GM19099 (cell line): ENCODE data around the gene AGMO.

Source experiments
- POLR2A ChIP-seq: IDR thresholded peaks from 3 replicates; pipeline ENCODE4 v1.6.1; 2011; ENCODE audit warnings: low read depth; ENCODE audit not compliant: insufficient read length; ENCODE audit errors: extremely low read depth

AGMO gene

DNA sequence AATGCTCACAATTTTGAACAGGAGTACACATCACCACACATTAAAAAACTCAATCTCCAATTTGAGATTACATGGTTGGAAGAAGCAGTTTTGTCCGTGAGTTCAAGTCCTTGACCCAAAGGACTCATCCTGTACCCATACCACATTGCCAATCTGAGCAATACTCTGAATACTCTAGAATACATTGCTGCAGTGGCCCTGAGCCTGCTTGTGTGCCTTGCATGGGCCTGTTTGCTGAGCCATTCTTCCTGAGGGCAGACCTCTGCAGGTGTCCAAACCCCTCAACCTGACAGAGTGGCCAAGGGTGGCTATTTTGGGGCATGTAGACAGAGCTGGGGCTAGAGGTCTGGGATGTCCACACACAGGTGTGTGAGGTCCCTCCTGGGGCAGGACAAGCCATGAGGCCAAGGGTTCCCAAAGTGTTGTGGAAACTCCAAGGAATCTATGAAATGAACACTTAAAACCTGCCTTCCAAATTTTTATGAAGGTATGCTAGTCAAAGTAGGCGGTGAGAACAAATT, 15.5 kb downstream of the AGMO start:
- TF ChIP-seq POLR2A, result no peak

DNA sequence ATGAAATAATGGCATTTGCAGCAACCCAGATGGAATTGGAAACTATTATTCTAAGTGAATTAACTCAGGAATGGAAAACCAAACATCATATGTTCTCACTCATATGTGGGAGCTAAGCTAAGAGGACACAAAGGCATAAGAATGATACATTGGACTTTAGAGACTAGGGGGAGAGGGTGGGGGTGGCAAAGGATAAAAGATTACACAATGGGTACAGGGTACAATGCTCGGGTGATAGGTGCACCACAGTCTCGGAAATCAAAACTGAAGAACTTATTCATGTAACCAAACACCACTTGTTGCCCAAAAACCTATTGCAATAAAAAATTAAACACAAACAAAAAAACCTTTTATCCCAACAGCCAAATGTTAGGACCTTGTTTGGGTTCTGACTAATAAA, 17.8 kb downstream of the AGMO start:
- TF ChIP-seq POLR2A, result no peak

DNA sequence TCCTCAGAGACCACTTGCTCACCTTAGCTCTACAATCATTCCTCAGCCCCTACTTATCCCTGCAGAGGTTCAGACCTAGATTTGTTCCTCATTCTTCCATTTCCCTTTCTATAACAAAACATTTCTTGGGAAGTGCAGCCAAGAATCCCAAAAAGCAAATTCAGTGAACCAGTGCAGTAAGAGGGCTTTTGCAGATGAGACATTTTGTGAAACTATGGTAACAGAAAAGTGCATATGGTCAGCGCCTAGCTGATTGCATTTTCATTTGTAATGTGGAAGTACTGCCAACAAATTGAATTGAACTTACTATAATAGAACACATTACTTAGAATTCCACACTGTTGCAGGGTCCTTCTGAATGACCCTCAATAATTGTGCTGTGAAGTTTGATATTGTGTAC, 18.6 kb downstream of the AGMO start:
- TF ChIP-seq POLR2A, result no peak

DNA sequence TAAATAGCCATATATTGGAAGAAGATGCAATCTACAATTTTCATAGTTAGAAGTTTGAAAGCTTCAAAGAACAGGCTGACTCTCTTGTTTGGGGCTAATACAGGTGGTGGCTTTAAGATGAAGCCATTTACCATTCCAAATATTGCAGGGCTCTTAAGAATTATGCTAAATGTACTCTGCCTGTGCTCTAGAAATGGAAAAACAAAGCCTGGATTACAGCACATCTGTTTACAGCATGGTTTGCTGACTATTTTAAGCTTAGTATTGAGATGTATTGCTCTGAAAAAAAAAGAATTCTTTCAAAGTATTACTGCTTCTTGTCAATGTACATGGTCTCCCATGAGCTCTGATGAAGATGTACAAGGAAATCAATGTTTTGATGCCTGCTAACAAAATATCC, 34.2 kb downstream of the AGMO start:
- TF ChIP-seq POLR2A, result no peak

DNA sequence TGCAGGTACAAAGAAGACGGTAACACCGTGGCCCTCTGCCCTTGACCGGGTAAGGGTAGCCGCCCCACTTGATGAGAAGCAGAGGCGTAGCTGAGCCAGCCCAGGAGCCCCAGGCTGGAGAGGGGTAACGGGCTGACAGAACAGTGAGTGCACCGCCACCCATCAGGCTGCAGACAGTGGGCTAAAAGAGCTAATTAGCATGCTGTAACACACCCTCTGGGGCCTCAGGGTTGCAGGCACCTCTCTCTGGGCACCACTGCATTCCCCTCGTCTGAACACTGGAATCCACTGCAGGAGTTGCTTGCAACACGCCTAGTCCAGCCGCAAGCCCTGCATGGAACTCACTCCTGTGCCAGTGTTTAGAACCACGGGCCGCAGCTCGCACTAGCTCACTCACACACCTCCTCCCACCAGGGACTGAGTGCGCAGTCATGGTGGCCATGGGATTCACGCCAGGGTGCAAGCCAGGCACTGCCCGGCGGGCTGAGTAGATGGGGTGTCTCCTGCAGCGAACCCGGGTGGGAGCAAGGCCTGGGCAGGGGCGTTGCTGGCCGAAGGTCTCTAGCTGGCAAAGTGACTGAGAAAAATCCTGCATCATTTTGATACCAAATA, 36.1 kb downstream of the AGMO start:
- TF ChIP-seq POLR2A, result no peak

DNA sequence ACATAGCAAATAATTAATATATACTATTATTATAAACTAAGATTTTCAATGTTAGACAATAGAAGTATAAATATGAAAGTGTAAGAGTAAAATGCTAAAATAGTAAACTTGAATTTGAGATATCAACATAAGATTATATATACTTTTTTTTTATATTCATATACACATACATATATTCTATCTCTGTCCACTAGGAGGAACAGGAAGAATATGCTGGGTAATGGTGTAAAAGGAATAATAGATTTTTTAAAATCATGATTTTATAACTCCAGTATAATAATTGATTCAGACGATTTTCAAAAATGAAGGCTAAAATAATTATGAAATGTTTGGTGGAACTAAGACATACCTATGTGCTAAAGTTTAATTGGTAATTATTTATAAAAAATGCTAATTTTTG, 37.7 kb downstream of the AGMO start:
- no peak for TF ChIP-seq POLR2A

DNA sequence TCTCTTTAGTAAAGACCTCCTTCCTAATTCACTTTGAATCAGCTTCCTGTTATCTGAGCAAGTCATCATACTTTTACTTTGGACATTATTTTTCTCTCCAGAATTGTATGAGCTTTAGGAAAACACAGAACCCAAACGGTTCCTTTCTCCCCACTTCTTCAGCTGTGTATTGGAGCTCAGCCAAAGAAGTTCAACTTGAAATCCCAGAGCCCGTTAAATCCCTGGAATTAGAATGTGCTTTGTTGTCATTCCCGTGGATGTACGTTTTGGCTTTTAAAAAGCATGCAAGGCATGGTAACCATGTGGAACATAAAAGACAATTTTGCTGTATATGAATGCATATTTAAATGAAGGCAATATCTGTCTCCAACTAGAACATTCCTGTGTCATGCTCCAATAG, 46.6 kb downstream of the AGMO start:
- no peak for TF ChIP-seq POLR2A

DNA sequence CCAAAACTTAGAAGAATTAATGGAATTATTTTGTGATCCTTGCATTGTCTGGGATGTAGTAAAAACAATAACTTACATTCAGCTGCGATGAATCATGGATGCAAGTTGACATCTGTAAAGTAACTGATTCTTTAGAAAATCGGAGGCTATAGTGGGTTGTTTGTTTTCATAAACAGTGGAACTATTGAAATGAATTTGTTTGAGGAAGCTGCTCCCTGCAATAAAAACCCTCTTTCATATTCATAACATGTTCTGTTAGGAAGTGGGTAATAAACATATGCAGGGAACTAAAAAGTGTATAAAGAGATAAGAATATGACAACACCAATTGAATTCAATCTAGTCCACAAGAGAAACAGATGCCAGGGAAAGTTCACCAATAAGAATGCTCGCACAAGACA, 53.6 kb downstream of the AGMO start:
- no peak for TF ChIP-seq POLR2A

DNA sequence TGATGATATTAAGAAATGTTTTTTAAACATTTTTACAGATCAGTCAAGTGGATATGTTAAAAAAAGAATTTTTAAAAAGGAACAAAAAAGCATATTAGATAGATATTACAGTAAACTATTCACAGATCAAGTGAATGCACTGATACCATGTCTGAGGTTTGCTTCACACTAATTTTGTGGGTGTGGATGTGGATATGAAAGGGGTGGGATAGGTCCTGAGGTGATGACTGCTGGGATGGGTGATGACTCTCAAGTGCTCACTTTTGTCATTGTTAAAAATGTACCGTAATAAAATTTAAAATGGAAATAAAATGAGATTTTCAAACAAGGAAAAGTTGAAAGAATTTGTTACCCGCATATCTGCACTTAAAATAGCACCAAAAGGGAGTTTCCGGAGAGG, 54.1 kb downstream of the AGMO start:
- TF ChIP-seq POLR2A, result no peak

DNA sequence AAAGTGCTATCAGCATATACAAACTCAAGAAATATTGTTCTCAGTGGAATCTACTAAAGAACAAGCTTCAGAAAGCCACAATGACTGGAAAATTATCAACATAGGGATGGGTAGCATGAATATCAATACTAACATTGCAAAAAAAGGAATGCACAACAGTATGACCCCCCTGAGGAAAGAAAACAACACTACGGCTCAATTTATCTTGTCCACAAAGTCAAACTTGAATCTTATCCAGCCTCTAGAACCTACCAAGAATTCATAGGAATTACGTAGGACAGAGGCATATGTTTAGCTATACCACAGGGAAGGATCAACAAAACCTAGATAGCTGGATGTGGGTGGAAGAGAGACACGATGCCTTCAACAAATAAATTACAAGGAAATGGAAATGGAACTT, 54.6 kb downstream of the AGMO start:
- TF ChIP-seq POLR2A, result no peak

DNA sequence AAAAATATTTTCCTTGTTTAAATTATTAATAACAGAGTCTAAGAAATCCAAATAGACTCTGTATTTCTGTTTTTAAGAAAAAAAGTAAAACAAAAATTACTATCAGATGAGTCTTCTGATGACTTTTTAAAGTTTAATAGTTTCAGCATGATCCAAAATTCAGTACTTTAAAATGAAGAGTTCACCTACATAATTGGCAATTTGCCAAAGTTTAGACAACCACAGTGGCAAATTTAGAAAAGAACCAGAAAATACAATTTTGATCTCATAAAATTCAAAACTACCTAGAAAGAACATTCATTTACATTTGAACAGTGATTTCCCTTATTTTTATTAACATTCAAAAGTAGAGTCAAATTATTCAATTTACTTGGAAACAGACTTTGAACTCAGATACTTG, 56.1 kb downstream of the AGMO start:
- no peak for TF ChIP-seq POLR2A

DNA sequence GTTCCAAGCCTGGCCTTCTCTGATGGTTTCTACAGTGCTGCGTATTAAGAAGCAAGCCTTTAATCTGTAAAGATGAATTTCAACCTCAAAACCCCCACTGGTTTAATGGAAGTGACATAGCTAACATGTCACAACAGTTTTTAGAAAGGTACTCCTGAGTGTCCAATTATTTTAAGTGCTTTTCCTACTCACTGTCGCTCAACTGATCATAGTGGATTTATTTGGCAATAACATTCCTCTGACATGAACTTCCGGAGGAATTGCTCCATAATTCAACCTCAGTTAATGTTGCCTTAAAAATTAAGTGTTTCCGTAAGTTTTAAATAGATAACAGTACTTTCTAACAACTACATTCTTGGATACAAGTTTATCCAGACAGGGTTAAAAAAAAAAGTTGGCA, 57.5 kb downstream of the AGMO start:
- TF ChIP-seq POLR2A, result no peak

DNA sequence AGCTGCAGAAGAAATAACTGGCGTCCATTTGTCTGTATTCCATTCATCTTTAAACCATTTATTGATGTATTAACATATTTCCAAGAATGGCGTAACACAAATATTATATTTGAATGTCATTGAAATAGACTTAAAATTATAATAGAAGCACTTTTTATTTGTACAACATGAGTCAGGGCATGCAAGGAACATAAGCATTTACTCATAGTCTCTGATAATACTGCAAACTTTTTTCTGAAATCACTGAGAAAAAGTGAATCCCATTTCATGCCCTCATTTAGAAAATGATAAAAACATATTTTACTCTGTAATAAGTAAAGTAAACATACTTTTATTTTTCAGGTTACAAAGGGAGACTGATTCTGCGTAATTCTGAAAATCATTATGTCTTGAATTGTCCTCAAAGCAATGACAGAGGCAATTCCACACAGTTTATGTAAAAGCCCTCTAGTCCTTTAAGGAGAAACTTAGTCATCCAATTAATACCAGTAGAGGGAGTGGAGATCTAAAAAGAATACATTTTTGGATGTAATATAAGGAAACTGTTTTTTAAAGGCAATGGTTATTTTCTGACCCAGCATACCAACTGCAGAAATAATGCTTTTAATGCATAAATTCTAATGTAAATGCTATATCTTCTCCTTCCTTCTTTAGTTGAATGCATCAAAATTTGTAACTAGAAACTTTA, 58.1 kb downstream of the AGMO start:
- TF ChIP-seq POLR2A, result no peak

DNA sequence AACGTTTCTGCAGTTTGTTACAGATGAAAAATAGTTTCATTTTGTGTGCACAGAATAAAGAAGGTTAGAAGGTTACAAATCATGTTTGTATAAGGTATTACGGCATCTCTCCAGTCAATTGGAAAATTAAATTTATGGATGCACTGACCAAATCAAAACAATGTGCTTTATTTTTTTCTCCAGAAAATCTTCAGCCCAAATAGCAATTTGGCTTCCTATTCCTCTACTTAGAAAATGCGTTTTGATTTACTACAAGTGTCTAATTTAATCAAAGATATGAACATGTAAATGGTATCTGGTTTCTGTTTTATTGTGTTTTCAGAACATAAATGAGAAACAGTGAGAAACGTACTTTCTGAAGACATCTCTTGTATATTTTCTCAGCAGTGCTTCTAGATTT, 63.4 kb downstream of the AGMO start:
- no peak for TF ChIP-seq POLR2A

DNA sequence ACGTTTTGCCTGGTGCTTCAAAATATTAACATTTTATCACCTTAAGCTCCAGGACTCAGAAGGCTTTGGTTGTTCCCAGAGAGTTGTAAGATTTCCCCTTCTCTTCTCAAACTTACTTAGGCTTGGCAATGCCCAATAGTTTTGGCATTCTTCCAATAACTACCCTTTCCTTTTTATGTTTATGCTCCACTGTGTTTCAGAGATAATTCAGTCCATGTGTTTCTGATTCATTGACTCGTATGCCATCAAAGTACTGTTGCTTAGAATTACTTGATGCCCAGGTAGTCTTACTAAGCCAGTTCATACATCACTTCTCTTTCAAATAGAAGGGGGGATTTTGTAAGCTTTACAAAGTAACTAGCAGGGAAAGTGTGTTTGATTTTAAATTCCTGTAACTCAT, 66.6 kb downstream of the AGMO start:
- TF ChIP-seq POLR2A, result no peak

DNA sequence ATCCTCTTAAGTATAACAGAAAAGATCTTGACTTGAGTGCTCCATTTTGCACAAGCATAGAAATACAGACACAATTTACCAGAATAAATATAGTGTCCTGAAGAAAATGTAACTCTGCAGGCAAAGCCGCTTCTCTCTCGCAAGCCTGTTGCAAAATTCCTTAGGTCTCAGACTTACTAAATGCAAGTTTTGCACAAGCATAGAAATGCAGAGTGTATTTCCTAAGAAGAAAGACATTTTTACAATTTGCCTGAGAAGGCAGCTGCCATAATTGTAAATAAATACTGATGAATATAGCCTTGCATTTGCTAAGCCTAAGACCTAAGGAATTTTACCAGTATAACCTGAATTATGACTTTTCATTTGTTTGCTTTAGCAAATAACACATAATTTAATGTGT, 67.1 kb downstream of the AGMO start:
- TF ChIP-seq POLR2A, result no peak

DNA sequence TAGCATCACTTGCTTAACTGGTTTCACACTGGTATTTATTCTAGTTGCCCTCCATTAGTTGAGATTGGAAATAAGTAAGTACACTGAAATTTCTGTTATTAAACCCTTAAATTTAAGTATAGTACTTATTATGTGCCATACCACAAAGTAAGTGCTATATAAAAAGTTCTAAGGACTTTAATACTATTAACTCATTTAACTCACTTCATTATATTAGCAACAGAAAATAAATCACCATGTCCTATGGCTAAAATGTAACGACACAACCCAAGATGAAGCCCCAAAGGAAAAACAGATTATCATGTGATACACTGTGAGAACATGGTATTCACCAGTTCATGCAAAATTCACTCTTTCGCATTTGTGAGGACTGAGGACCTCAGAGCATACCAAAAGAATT, 70.5 kb downstream of the AGMO start:
- no peak for TF ChIP-seq POLR2A
